ENCODE data around the gene NUDT3. TPM values are rescaled to one million over a fixed set of nuclear protein-coding genes. Genes with fewer than 3 reads are reported as not detected.
"Not testable (repeated sequence)": the region's sequence is repeated elsewhere in the genome, so short reads cannot be mapped to it uniquely, and the experiment has no call there.

Gene NUDT3
- total RNA-seq, 1 experiment from 2014 or later, result 25.2 TPM

DNA sequence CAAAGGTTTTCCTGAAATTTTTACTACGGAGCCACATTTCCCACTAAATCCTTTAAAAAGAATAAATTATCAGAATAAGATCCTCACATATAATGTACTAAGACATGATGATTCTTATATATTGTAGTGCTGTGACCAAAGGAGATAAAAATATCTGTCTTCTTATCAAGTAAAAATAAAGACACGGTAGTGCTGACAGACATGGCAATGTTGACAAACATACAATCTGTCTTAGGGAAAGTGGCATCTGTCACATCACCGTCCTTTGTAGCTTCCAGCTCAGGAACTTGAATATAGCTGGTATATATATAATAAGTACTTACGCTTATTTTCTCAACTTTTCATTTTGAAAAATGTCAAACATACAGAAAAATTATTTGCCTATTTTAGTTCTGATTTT lies 66.8 kb downstream of the NUDT3 start:
- H3K27me3 ChIP-seq (ENCODE audit: insufficient read depth, low read length), result no peaks in the 10 kb centered on the region
- H3K27ac ChIP-seq (ENCODE audit: low read depth, low read length), result no peak overlapping the region
- no peaks in the 10 kb centered on the region; the same call in 1 of the 2 replicates for H4K20me1 ChIP-seq (ENCODE audit: insufficient read depth)
- H3K9me3 ChIP-seq (ENCODE audit: control insufficient read depth in 1 of 2, insufficient read depth in 1 of 2, low read depth in 1 of 2, low read length in 2 of 2), result no peaks in the 10 kb centered on the region
- ChIA-PET CTCF (no interaction called here), POLR2A (no interaction called here), RAD21 (ENCODE audit: low non-redundant PET in 1 of 2, low total read pairs in 2 of 2, uncharacterized antibody in 2 of 2, unreplicated experiment in 2 of 2) (no interaction called here)
- H3K79me2 ChIP-seq (ENCODE audit: insufficient read depth, low read length), result peaks cover 46% of the 10 kb centered on the region
- no peaks in the 10 kb centered on the region for H3K9me2 ChIP-seq (ENCODE audit: insufficient read depth)
- H3K4me2 ChIP-seq (ENCODE audit: low read length), result no peak overlapping the region
- no peak overlapping the region for H2AFZ ChIP-seq (ENCODE audit: low read depth, low read length, poor library complexity, severe bottlenecking)
- ATAC-seq, result no peak
- no TSS peak for BruUV-seq (replicated peaks)
- H3K9ac ChIP-seq (ENCODE audit: low read length), result no peak overlapping the region
- H3K4me3 ChIP-seq (replicated peaks in 1 of 2; ENCODE audit: low read depth in 1 of 2, low read length in 2 of 2), result no peak overlapping the region
- no peak for TF ChIP-seq YY1 (IDR thresholded peaks at IDR 0.05; ENCODE audit: extremely low read depth, insufficient replicate concordance, low read depth, low read length)
- intact Hi-C loops (cut with micrococcal nuclease), result no loop called here
- DNase-seq (ENCODE audit: low read depth, low spot score), result no peak
- peaks cover 0 to 4% of the 10 kb centered on the region in 2 experiments; a peak in 2 of 4 replicates for H3K4me1 ChIP-seq (ENCODE audit: control insufficient read depth in 1 of 2, insufficient read depth in 2 of 2, low read length in 2 of 2)
- H3K36me3 ChIP-seq (ENCODE audit: control insufficient read depth in 1 of 2, insufficient read depth in 2 of 2, low read length in 2 of 2), result 0 out of 4 replicates have a peak, but pooled peaks cover 0 to 3% of the 10 kb centered on the region in 2 experiments

DNA sequence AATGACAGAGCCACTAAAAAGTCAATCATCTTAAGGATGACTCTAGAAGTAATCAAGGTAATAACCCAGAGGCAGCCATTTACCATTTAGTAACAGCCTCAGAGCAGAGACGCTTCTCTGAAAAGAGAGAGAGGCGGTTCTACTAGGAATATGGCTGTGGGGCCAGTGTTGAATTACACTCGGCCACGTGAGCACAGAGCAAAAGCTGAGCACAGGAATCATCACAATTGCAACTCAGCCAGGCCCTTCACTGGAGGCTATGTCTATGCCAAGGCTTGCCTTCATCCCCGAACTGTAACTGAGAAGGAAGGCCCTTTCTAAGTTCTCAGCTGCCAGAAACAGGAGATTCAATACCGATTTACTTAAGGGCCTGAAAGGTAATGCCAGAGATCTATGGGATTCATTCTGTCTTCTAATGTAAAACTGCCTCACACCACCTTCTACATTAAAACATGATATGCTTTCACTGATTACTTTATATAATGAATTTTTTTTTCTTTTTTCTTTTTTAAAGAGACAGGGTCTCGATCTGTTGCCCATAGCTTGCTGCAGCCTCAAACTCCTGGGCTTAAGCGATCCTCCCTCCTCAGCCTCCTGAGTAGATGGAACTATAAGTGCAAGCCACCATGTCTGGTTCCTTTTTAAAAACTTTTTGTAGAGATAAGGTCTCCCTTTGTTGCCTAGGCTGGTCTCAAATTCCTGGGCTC lies 67.6 kb downstream of the NUDT3 start:
- no peaks in the 10 kb centered on the region; the same call in 1 of the 2 replicates for H4K20me1 ChIP-seq (ENCODE audit: insufficient read depth)
- H3K4me3 ChIP-seq (replicated peaks in 1 of 2; ENCODE audit: low read depth in 1 of 2, low read length in 2 of 2), result no peak overlapping the region
- H2AFZ ChIP-seq (ENCODE audit: low read depth, low read length, poor library complexity, severe bottlenecking), result no peak overlapping the region
- no peaks in the 10 kb centered on the region for H3K36me3 ChIP-seq (ENCODE audit: control insufficient read depth in 1 of 2, insufficient read depth in 2 of 2, low read length in 2 of 2)
- H3K9me2 ChIP-seq (ENCODE audit: insufficient read depth), result no peaks in the 10 kb centered on the region
- no peaks in the 10 kb centered on the region for H3K9me3 ChIP-seq (ENCODE audit: control insufficient read depth in 1 of 2, insufficient read depth in 1 of 2, low read depth in 1 of 2, low read length in 2 of 2)
- no peak for DNase-seq (ENCODE audit: low read depth, low spot score)
- peaks cover 1 to 8% of the 10 kb centered on the region in 2 experiments; a peak in 2 of 4 replicates for H3K4me1 ChIP-seq (ENCODE audit: control insufficient read depth in 1 of 2, insufficient read depth in 2 of 2, low read length in 2 of 2)
- peaks cover 47% of the 10 kb centered on the region for H3K79me2 ChIP-seq (ENCODE audit: insufficient read depth, low read length)
- no peak overlapping the region for H3K9ac ChIP-seq (ENCODE audit: low read length)
- no peak for ATAC-seq
- POLR2A ChIA-PET, result no interaction called here
- no peaks in the 10 kb centered on the region for H3K27me3 ChIP-seq (ENCODE audit: insufficient read depth, low read length)
- CTCF ChIA-PET, result no interaction called here
- intact Hi-C loops (cut with micrococcal nuclease), result no loop called here
- RAD21 ChIA-PET (ENCODE audit: low non-redundant PET in 1 of 2, low total read pairs in 2 of 2, uncharacterized antibody in 2 of 2, unreplicated experiment in 2 of 2), result no interaction called here
- BruUV-seq (replicated peaks), result no TSS peak
- H3K4me2 ChIP-seq (ENCODE audit: low read length), result no peak overlapping the region
- H3K27ac ChIP-seq (ENCODE audit: low read depth, low read length), result no peak overlapping the region
- TF ChIP-seq JUND (IDR thresholded peaks at IDR 0.05), result no peak
- TF ChIP-seq SRF (IDR thresholded peaks at IDR 0.05; ENCODE audit: low read depth), result no peak
- no peak for TF ChIP-seq POLR2A (IDR thresholded peaks at IDR 0.05; ENCODE audit: borderline replicate concordance, extremely low read depth, insufficient read depth, insufficient read length)
- no peak for TF ChIP-seq ZNF274 (IDR thresholded peaks at IDR 0.05; ENCODE audit: low read depth, low read length)
- no peak for TF ChIP-seq SIN3A (IDR thresholded peaks at IDR 0.05; ENCODE audit: low read depth)
- TF ChIP-seq ELF1 (IDR thresholded peaks at IDR 0.05; ENCODE audit: borderline replicate concordance, low read depth), result no peak
- TF ChIP-seq CBX3 (IDR thresholded peaks at IDR 0.05; ENCODE audit: low read depth), result no peak
- no peak for TF ChIP-seq SP1 (IDR thresholded peaks at IDR 0.05; ENCODE audit: low read depth)
- TF ChIP-seq, protein P1, sequence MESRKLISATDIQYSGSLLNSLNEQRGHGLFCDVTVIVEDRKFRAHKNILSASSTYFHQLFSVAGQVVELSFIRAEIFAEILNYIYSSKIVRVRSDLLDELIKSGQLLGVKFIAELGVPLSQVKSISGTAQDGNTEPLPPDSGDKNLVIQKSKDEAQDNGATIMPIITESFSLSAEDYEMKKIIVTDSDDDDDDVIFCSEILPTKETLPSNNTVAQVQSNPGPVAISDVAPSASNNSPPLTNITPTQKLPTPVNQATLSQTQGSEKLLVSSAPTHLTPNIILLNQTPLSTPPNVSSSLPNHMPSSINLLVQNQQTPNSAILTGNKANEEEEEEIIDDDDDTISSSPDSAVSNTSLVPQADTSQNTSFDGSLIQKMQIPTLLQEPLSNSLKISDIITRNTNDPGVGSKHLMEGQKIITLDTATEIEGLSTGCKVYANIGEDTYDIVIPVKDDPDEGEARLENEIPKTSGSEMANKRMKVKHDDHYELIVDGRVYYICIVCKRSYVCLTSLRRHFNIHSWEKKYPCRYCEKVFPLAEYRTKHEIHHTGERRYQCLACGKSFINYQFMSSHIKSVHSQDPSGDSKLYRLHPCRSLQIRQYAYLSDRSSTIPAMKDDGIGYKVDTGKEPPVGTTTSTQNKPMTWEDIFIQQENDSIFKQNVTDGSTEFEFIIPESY (IDR thresholded peaks at IDR 0.05; ENCODE audit: extremely low read depth, insufficient replicate concordance, low read length), result no peak
- no peak for TF ChIP-seq ZFX (IDR thresholded peaks at IDR 0.05)

DNA sequence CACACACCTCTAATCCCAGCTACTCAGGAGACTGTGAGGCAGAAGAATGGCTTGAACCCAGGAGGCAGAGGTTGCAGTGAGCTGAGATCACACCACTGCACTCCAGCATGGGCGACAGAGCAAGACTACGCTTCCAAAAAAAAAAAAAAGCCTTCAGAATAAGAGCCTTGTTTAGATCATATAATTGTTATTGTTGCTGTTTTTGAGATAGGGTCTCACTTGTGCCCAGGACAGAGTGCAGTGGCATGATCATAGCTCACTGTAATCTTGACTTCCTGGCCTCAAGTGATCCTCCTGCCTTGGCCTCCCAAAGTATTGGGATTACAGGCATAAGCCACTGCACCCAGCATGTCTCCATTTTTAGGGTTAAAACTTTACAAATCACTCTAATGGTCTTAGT lies 68.2 kb downstream of the NUDT3 start:
- DNase-seq (ENCODE audit: low read depth, low spot score); POLR2A ChIA-PET; H2AFZ ChIP-seq (ENCODE audit: low read depth, low read length, poor library complexity, severe bottlenecking); CTCF ChIA-PET; H3K9me3 ChIP-seq (ENCODE audit: control insufficient read depth in 1 of 2, insufficient read depth in 1 of 2, low read depth in 1 of 2, low read length in 2 of 2); H3K4me2 ChIP-seq (ENCODE audit: low read length); BruUV-seq (replicated peaks); ATAC-seq; H4K20me1 ChIP-seq (ENCODE audit: insufficient read depth); H3K9me2 ChIP-seq (ENCODE audit: insufficient read depth); H3K27ac ChIP-seq (ENCODE audit: low read depth, low read length); H3K4me3 ChIP-seq (replicated peaks in 1 of 2; ENCODE audit: low read depth in 1 of 2, low read length in 2 of 2); H3K36me3 ChIP-seq (ENCODE audit: control insufficient read depth in 1 of 2, insufficient read depth in 2 of 2, low read length in 2 of 2); H3K9ac ChIP-seq (ENCODE audit: low read length); intact Hi-C loops (cut with micrococcal nuclease); H3K27me3 ChIP-seq (ENCODE audit: insufficient read depth, low read length); RAD21 ChIA-PET (ENCODE audit: low non-redundant PET in 1 of 2, low total read pairs in 2 of 2, uncharacterized antibody in 2 of 2, unreplicated experiment in 2 of 2): not testable (repeated sequence)
- peaks cover 52% of the 10 kb centered on the region for H3K79me2 ChIP-seq (ENCODE audit: insufficient read depth, low read length)
- H3K4me1 ChIP-seq (ENCODE audit: control insufficient read depth in 1 of 2, insufficient read depth in 2 of 2, low read length in 2 of 2), result peaks cover 3 to 15% of the 10 kb centered on the region in 2 experiments; a peak in 2 of 4 replicates

Measured in HCT116 (cell line).